K562 (cell line): Measurements from ENCODE around the gene JADE2.

Experiments used
- ATF2 ChIP-seq: sonication (generic); formaldehyde crosslinking; IDR thresholded peaks from 2 replicates; pipeline ENCODE4 v1.8.1; 2022; ENCODE audit warnings: missing genetic modification reagents
- CTCF ChIP-seq, 3 experiments: IDR thresholded peaks in 2 of 3; conservative IDR thresholded peaks in 1 of 3; 2 replicates each; pipeline ENCODE4 v1.5.1; 2011 to 2012; ENCODE audit warnings: low read length in 3 of 3, mild to moderate bottlenecking in 3 of 3, control low read depth in 2 of 3, improper control_type of control experiment in 1 of 3, inconsistent platforms in 1 of 3, low read depth in 1 of 3, mixed read lengths in 1 of 3, moderate library complexity in 1 of 3; ENCODE audit not compliant: insufficient read depth in 2 of 3
- ELK1 ChIP-seq: sonication (generic); formaldehyde crosslinking; IDR thresholded peaks from 2 replicates; pipeline ENCODE4 v1.8.1; 2022; ENCODE audit warnings: missing genetic modification reagents
- ESRRA ChIP-seq: fragments of 450-650 bp; IDR thresholded peaks from 2 replicates; pipeline ENCODE4 v1.6.1; 2014; ENCODE audit warnings: low read depth, mild to moderate bottlenecking, moderate library complexity, borderline replicate concordance
- HCFC1 ChIP-seq: IDR thresholded peaks from 2 replicates; pipeline ENCODE4 v1.6.1; 2012; ENCODE audit warnings: low read depth, low read length, improper control_type of control experiment
- MAFF ChIP-seq: IDR thresholded peaks from 2 replicates; pipeline ENCODE4 v1.6.1; 2012; ENCODE audit warnings: low read length, improper control_type of control experiment
- MEF2D ChIP-seq: conservative IDR thresholded peaks from 2 replicates; pipeline ENCODE4 v1.6.1; 2016; ENCODE audit warnings: low read depth, missing genetic modification characterization, missing compliant biosample characterization
- NR3C1 ChIP-seq: sonication (generic); formaldehyde crosslinking; IDR thresholded peaks from 2 replicates; pipeline ENCODE4 v1.8.1; 2022; ENCODE audit warnings: missing genetic modification reagents
- POLR2A ChIP-seq: fragments of 450-650 bp; conservative IDR thresholded peaks from 2 replicates; pipeline ENCODE4 v1.6.1; 2016
- SMARCE1 ChIP-seq: fragments of 450-650 bp; IDR thresholded peaks from 2 replicates; pipeline ENCODE4 v1.7.1; 2016; ENCODE audit warnings: mild to moderate bottlenecking
- ZBTB8A ChIP-seq: fragments of 450-650 bp; IDR thresholded peaks from 2 replicates; pipeline ENCODE4 v1.6.1; 2018; ENCODE audit warnings: mild to moderate bottlenecking, moderate library complexity; ENCODE audit not compliant: partially characterized antibody
- ZZZ3 ChIP-seq: fragments of 450-650 bp; IDR thresholded peaks from 2 replicates; pipeline ENCODE4 v1.6.1; 2016; ENCODE audit warnings: antibody characterized with exemption, mild to moderate bottlenecking, moderate library complexity

- TF ChIP-seq POLR2A: no peak
- TF ChIP-seq SMARCE1: no peak
- no peak for TF ChIP-seq CTCF (IDR thresholded peaks at IDR 0.05 in 2 of 3, conservative IDR thresholded peaks at IDR 0.05 in 1 of 3; ENCODE audit: insufficient read depth in 2 of 3, low read depth in 1 of 3, low read length in 3 of 3)
- no peak for TF ChIP-seq MAFF
- TF ChIP-seq ESRRA: no peak
- TF ChIP-seq ELK1 (CRISPR knock-in tag): no peak
- TF ChIP-seq ZBTB8A: no peak
- TF ChIP-seq HCFC1: no peak
- no peak for TF ChIP-seq NR3C1
- no peak for TF ChIP-seq ATF2 (CRISPR knock-in tag)
- no peak for TF ChIP-seq ZZZ3
- TF ChIP-seq MEF2D: no peak
Observed at GRCh38 chr5:134554319-134555222, 29.1 kb downstream of the JADE2 start.
